OCI-LY7 (cell line): ENCODE data around the gene PXDC1.

Experiments
- EZH2phosphoT487 ChIP-seq: fragments of 200-600 bp; sonication (generic); IDR thresholded peaks from 2 replicates; pipeline ENCODE4 v1.6.1; 2018; ENCODE audit warnings: low read depth, borderline replicate concordance, mild to moderate bottlenecking, mixed run types, antibody characterized with exemption, low read length, moderate library complexity, mixed read lengths
- TF ChIP-seq, protein P1 (sequence below): fragments of 200-600 bp; sonication (generic); conservative IDR thresholded peaks from 2 replicates; pipeline ENCODE4 v1.5.1; 2014; ENCODE audit warnings: mild to moderate bottlenecking, antibody characterized with exemption, low read length, moderate library complexity, mixed read lengths

DNA sequence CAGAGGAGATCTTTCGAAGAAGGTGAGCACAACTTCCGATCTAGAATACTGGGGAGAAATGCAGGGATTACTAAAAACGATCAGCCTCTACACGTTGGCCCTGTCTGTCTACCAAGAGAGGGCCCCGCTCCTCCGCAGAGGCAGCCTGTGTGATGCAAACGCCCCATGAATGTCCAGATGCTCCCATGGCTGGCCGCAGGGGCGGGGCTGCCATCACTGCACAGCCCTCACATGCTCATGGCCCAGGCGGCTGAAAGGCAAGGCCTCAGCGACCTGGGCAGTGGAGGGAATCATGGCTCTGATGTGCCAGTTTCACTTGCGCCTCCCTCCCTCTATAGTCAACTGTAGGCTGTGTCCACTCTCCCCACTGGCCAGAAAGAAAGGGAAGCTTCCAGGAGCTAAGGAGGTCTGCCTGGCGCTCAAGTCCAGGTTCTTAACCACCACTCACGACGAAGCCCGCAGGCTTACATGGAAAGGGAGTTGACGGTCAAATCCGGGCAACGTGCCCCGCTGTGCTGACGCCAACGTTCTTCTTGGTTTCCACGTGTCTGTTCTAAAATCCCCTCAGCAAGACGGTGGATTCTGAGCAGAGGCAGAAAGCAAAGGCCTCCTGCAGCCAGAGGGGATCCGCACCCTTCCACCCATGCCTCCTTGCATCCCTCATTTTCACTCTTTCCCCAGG, 14.2 kb downstream of the PXDC1 start:
- TF ChIP-seq, protein P1, sequence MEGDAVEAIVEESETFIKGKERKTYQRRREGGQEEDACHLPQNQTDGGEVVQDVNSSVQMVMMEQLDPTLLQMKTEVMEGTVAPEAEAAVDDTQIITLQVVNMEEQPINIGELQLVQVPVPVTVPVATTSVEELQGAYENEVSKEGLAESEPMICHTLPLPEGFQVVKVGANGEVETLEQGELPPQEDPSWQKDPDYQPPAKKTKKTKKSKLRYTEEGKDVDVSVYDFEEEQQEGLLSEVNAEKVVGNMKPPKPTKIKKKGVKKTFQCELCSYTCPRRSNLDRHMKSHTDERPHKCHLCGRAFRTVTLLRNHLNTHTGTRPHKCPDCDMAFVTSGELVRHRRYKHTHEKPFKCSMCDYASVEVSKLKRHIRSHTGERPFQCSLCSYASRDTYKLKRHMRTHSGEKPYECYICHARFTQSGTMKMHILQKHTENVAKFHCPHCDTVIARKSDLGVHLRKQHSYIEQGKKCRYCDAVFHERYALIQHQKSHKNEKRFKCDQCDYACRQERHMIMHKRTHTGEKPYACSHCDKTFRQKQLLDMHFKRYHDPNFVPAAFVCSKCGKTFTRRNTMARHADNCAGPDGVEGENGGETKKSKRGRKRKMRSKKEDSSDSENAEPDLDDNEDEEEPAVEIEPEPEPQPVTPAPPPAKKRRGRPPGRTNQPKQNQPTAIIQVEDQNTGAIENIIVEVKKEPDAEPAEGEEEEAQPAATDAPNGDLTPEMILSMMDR = no peak
- TF ChIP-seq EZH2phosphoT487 = no peak
